ENCODE measurements around the gene UGT1A8. TPM values are rescaled to one million over a fixed set of nuclear protein-coding genes. Genes with fewer than 3 reads are reported as not detected.
"Not testable (repeated sequence)": the region's sequence is repeated elsewhere in the genome, so short reads cannot be mapped to it uniquely, and the experiment has no call there.

Gene UGT1A8
- total RNA-seq, 2 donors from 2014 or later, result not detected

GRCh38 chr2:233746475-233747282, 129.2 kb downstream of the UGT1A8 start:
- no peak overlapping the region for H3K4me3 ChIP-seq (ENCODE audit: low read length)
- H3K9me3 Mint-ChIP-seq, result peaks cover 32% of the 10 kb centered on the region
- no peaks in the 10 kb centered on the region for H3K4me1 Mint-ChIP-seq
- H3K4me1 ChIP-seq (ENCODE audit: control insufficient read depth, insufficient read depth, low read length), result no peaks in the 10 kb centered on the region
- no peaks in the 10 kb centered on the region for H3K27me3 ChIP-seq (ENCODE audit: control insufficient read depth, insufficient read depth, low read length, poor library complexity, severe bottlenecking)
- no peak for TF ChIP-seq CTCF (conservative IDR thresholded peaks at IDR 0.05)
- no peak for DNase-seq
- no peaks in the 10 kb centered on the region for H3K36me3 Mint-ChIP-seq (ENCODE audit: low read depth)
- H3K4me3 Mint-ChIP-seq, result no peak overlapping the region
- no peaks in the 10 kb centered on the region for H3K36me3 ChIP-seq (ENCODE audit: control insufficient read depth, insufficient read depth, low read length)
- peaks cover 7% of the 10 kb centered on the region for H3K27me3 Mint-ChIP-seq (ENCODE audit: insufficient read depth)
- H3K9ac ChIP-seq (ENCODE audit: extremely low read depth, low read length, poor library complexity, severe bottlenecking), result no peak overlapping the region
- 80 to 84% methylated on average over 9 to 10 of the region's 10 CpGs for WGBS, 2 experiments (ENCODE audit: insufficient coverage in 1 of 2, insufficient read length in 1 of 2)
- no peak overlapping the region for H3K27ac ChIP-seq (ENCODE audit: low read depth, low read length)
- H3K27ac Mint-ChIP-seq, result no peak overlapping the region
- peaks cover 15% of the 10 kb centered on the region for H3K9me3 ChIP-seq (ENCODE audit: control insufficient read depth, low read length)

GRCh38 chr2:233747283-233747544, 129.8 kb downstream of the UGT1A8 start:
- H3K9me3 Mint-ChIP-seq, result peaks cover 38% of the 10 kb centered on the region
- 93% methylated on average over 3 to 6 of the region's 6 CpGs for WGBS, 2 experiments (ENCODE audit: insufficient coverage in 1 of 2, insufficient read length in 1 of 2)
- no peaks in the 10 kb centered on the region for H3K4me1 Mint-ChIP-seq
- Histone ChIP-seq H3K9ac (ENCODE audit: extremely low read depth, low read length, poor library complexity, severe bottlenecking) (no peak overlapping the region), H3K4me1 (ENCODE audit: control insufficient read depth, insufficient read depth, low read length) (no peaks in the 10 kb centered on the region), H3K27me3 (ENCODE audit: control insufficient read depth, insufficient read depth, low read length, poor library complexity, severe bottlenecking) (no peaks in the 10 kb centered on the region), H3K9me3 (ENCODE audit: control insufficient read depth, low read length) (peaks cover 15% of the 10 kb centered on the region), H3K27ac (ENCODE audit: low read depth, low read length) (no peak overlapping the region), H3K36me3 (ENCODE audit: control insufficient read depth, insufficient read depth, low read length) (no peaks in the 10 kb centered on the region), H3K4me3 (ENCODE audit: low read length) (no peak overlapping the region)
- H3K27me3 Mint-ChIP-seq (ENCODE audit: insufficient read depth), result peaks cover 7% of the 10 kb centered on the region
- no peaks in the 10 kb centered on the region for H3K36me3 Mint-ChIP-seq (ENCODE audit: low read depth)
- H3K27ac Mint-ChIP-seq, result no peak overlapping the region
- no peak for TF ChIP-seq CTCF (conservative IDR thresholded peaks at IDR 0.05)
- H3K4me3 Mint-ChIP-seq, result no peak overlapping the region
- DNase-seq, result no peak

- not testable (repeated sequence) for H3K36me3 Mint-ChIP-seq (ENCODE audit: low read depth); H3K4me1 ChIP-seq (ENCODE audit: control insufficient read depth, insufficient read depth, low read length); H3K27ac Mint-ChIP-seq; H3K4me3 ChIP-seq (ENCODE audit: low read length); H3K27ac ChIP-seq (ENCODE audit: low read depth, low read length); H3K27me3 Mint-ChIP-seq (ENCODE audit: insufficient read depth); H3K4me1 Mint-ChIP-seq; H3K27me3 ChIP-seq (ENCODE audit: control insufficient read depth, insufficient read depth, low read length, poor library complexity, severe bottlenecking); H3K36me3 ChIP-seq (ENCODE audit: control insufficient read depth, insufficient read depth, low read length); H3K4me3 Mint-ChIP-seq; H3K9ac ChIP-seq (ENCODE audit: extremely low read depth, low read length, poor library complexity, severe bottlenecking); DNase-seq
- H3K9me3 ChIP-seq (ENCODE audit: control insufficient read depth, low read length), result peaks cover 15% of the 10 kb centered on the region
- H3K9me3 Mint-ChIP-seq, result peaks cover 44% of the 10 kb centered on the region
- 88% methylated on average over 2 of the region's 2 CpGs; no CpG with 5 or more reads in 1 of the 2 experiments for WGBS, 2 experiments (ENCODE audit: insufficient coverage in 1 of 2, insufficient read length in 1 of 2)
Observed at GRCh38 chr2:233750689-233751088, 133.3 kb downstream of the UGT1A8 start.

GRCh38 chr2:233751212-233752009, 134.0 kb downstream of the UGT1A8 start:
- H3K27me3 ChIP-seq (ENCODE audit: control insufficient read depth, insufficient read depth, low read length, poor library complexity, severe bottlenecking); H3K36me3 ChIP-seq (ENCODE audit: control insufficient read depth, insufficient read depth, low read length); H3K4me3 ChIP-seq (ENCODE audit: low read length); DNase-seq; H3K4me1 ChIP-seq (ENCODE audit: control insufficient read depth, insufficient read depth, low read length); H3K27ac ChIP-seq (ENCODE audit: low read depth, low read length); H3K9ac ChIP-seq (ENCODE audit: extremely low read depth, low read length, poor library complexity, severe bottlenecking); H3K36me3 Mint-ChIP-seq (ENCODE audit: low read depth); H3K27me3 Mint-ChIP-seq (ENCODE audit: insufficient read depth); H3K4me3 Mint-ChIP-seq; H3K4me1 Mint-ChIP-seq; H3K27ac Mint-ChIP-seq: not testable (repeated sequence)
- H3K9me3 ChIP-seq (ENCODE audit: control insufficient read depth, low read length), result peaks cover 15% of the 10 kb centered on the region
- H3K9me3 Mint-ChIP-seq, result peaks cover 44% of the 10 kb centered on the region
- 83 to 88% methylated on average over 1 to 2 of the region's 2 CpGs for WGBS, 2 experiments (ENCODE audit: insufficient coverage in 1 of 2, insufficient read length in 1 of 2)
